ENCODE results near the gene CELA1. TPM values are rescaled to one million over a fixed set of nuclear protein-coding genes. Genes with fewer than 3 reads are reported as not detected.

CELA1 gene
- total RNA-seq, 1 experiment from 2014 or later: not detected

DNA sequence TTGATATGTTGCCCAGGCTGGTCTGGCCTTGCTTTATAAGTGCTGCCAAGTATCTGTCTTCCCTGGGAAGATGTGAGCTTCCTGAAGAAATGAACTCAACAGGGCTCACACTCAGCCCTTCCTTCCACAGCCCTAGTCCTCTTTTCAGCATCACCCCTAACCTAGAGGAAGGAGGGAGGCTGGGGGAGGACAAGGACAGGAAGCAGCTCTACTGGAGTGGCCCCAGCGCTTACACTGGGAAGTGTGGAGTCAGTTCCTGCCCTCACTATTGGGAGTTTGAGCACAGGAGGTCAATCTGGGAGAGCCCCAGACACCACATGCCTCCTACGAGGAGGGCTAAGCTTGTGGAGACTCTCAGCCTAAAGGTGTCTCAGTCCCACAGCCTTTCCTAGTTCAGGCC, 27.9 kb upstream of the CELA1 start (continued):
- no peak for TF ChIP-seq RAD21 (IDR thresholded peaks at IDR 0.05; ENCODE audit: low read depth)

DNA sequence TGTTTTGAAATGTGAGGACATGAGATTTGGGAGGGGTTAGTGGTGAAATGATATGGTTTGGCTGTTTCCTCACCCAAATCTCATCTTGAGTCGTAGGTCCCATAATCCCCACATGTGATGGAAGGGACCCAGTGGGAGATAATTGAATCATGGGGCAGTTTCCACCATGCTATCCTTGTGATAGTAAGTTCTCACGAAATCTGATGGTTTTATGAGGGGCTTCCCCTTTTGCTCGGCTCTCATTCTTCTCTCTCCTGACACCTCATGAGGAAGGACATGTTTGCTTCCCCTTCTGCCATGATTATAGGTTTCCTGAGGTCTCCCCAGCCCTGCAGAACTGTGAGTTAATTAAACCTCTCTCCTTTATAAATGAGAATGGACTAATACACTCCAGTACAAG, 26.7 kb upstream of the CELA1 start:
- BruUV-seq (replicated peaks): no TSS peak
- no peak overlapping the region for H3K9ac ChIP-seq (ENCODE audit: low read length)
- DNase-seq (ENCODE audit: low read depth, low spot score): no peak
- H3K79me2 ChIP-seq (ENCODE audit: insufficient read depth, low read length): no peaks in the 10 kb centered on the region
- no peak for ATAC-seq
- no peaks in the 10 kb centered on the region for H3K9me2 ChIP-seq (ENCODE audit: insufficient read depth)
- H4K20me1 ChIP-seq (ENCODE audit: insufficient read depth): no peaks in the 10 kb centered on the region
- no peak overlapping the region for H3K27ac ChIP-seq (ENCODE audit: low read depth, low read length)
- POLR2A ChIA-PET: no interaction called here
- H3K36me3 ChIP-seq (ENCODE audit: control insufficient read depth in 1 of 2, insufficient read depth in 2 of 2, low read length in 2 of 2): no peaks in the 10 kb centered on the region
- CTCF ChIA-PET: no interaction called here
- peaks cover 16 to 23% of the 10 kb centered on the region in 2 experiments for H3K4me1 ChIP-seq (ENCODE audit: control insufficient read depth in 1 of 2, insufficient read depth in 2 of 2, low read length in 2 of 2)
- no peaks in the 10 kb centered on the region for H3K9me3 ChIP-seq (ENCODE audit: control insufficient read depth in 1 of 2, insufficient read depth in 1 of 2, low read depth in 1 of 2, low read length in 2 of 2)
- no peak overlapping the region for H3K4me3 ChIP-seq (replicated peaks in 1 of 2; ENCODE audit: low read depth in 1 of 2, low read length in 2 of 2)
- no peak overlapping the region for H2AFZ ChIP-seq (ENCODE audit: low read depth, low read length, poor library complexity, severe bottlenecking)
- H3K4me2 ChIP-seq (ENCODE audit: low read length): no peak overlapping the region
- intact Hi-C loops (cut with micrococcal nuclease): no loop called here
- no peaks in the 10 kb centered on the region for H3K27me3 ChIP-seq (ENCODE audit: insufficient read depth, low read length)
- no peak for TF ChIP-seq EZH2phosphoT487 (IDR thresholded peaks at IDR 0.05; ENCODE audit: borderline replicate concordance)
- TF ChIP-seq FOSL1 (IDR thresholded peaks at IDR 0.05; ENCODE audit: low read depth): no peak
- no peak for TF ChIP-seq POLR2AphosphoS5 (IDR thresholded peaks at IDR 0.05; ENCODE audit: low read depth, low read length)
- TF ChIP-seq SRF (IDR thresholded peaks at IDR 0.05; ENCODE audit: low read depth): no peak
- TF ChIP-seq CEBPB (IDR thresholded peaks at IDR 0.05; ENCODE audit: low read depth): no peak
- no peak for TF ChIP-seq TCF7L2 (IDR thresholded peaks at IDR 0.05; ENCODE audit: borderline replicate concordance, extremely low read depth, insufficient read depth, insufficient read length)
- no peak for TF ChIP-seq SIN3A (IDR thresholded peaks at IDR 0.05; ENCODE audit: low read depth)
- TF ChIP-seq ZFX (IDR thresholded peaks at IDR 0.05): no peak
- no peak for TF ChIP-seq SP1 (IDR thresholded peaks at IDR 0.05; ENCODE audit: low read depth)
- TF ChIP-seq POLR2A (IDR thresholded peaks at IDR 0.05; ENCODE audit: borderline replicate concordance, extremely low read depth, insufficient read depth, insufficient read length): no peak
- TF ChIP-seq ELF1 (IDR thresholded peaks at IDR 0.05; ENCODE audit: borderline replicate concordance, low read depth): no peak
- RAD21 ChIA-PET (ENCODE audit: low non-redundant PET in 1 of 2, low total read pairs in 2 of 2, uncharacterized antibody in 2 of 2, unreplicated experiment in 2 of 2): no interaction called here
